GM12878 (cell line): ENCODE measurements around the gene IL17RE. TPM values are rescaled to one million over a fixed set of nuclear protein-coding genes. Genes with fewer than 3 reads are reported as not detected.
A peak's percentile ranks its signal among the peaks of the same experiment; 100 is the strongest.

ENCODE experiments used
- ATF7 ChIP-seq: fragments of 450-650 bp; IDR thresholded peaks from 2 replicates; pipeline ENCODE4 v1.6.1; 2016; ENCODE audit warnings: low read depth, mild to moderate bottlenecking
- CHD1 ChIP-seq: IDR thresholded peaks from 2 replicates; pipeline ENCODE4 v1.6.1; 2012; ENCODE audit warnings: low read depth, low read length, improper control_type of control experiment
- CREB1 ChIP-seq: IDR thresholded peaks from 2 replicates; pipeline ENCODE4 v1.6.1; 2012; ENCODE audit warnings: low read depth, mild to moderate bottlenecking, inconsistent platforms
- CREM ChIP-seq: IDR thresholded peaks from 2 replicates; pipeline ENCODE4 v1.6.1; 2014; ENCODE audit warnings: antibody characterized with exemption, low read depth
- E2F8 ChIP-seq: fragments of 450-650 bp; IDR thresholded peaks from 2 replicates; pipeline ENCODE4 v1.6.1; 2018; ENCODE audit warnings: mild to moderate bottlenecking, low read depth, moderate library complexity; ENCODE audit not compliant: partially characterized antibody
- IRF4 ChIP-seq: IDR thresholded peaks from 2 replicates; pipeline ENCODE4 v1.6.1; 2011; ENCODE audit warnings: low read depth, low read length
- JUNB ChIP-seq: IDR thresholded peaks from 2 replicates; pipeline ENCODE4 v1.6.1; 2016; ENCODE audit warnings: antibody characterized with exemption, mild to moderate bottlenecking
- NBN ChIP-seq: fragments of 450-650 bp; IDR thresholded peaks from 2 replicates; pipeline ENCODE4 v1.6.1; 2016
- NR2C2 ChIP-seq: IDR thresholded peaks from 2 replicates; pipeline ENCODE4 v1.6.1; 2011; ENCODE audit warnings: borderline replicate concordance, low read depth; ENCODE audit not compliant: control insufficient read depth, insufficient read length
- PAX5 ChIP-seq: IDR thresholded peaks from 2 replicates; pipeline ENCODE4 v1.6.1; 2011; ENCODE audit warnings: low read depth, low read length, borderline replicate concordance
- PML ChIP-seq: IDR thresholded peaks from 2 replicates; pipeline ENCODE4 v1.6.1; 2012; ENCODE audit warnings: low read length, inconsistent platforms
- RAD51 ChIP-seq: fragments of 450-650 bp; IDR thresholded peaks from 2 replicates; pipeline ENCODE4 v1.6.1; 2016; ENCODE audit warnings: moderate library complexity, mild to moderate bottlenecking, inconsistent platforms
- RBBP5 ChIP-seq: fragments of 200-600 bp; sonication (generic); conservative IDR thresholded peaks from 2 replicates; pipeline ENCODE4 v1.6.1; 2016
- SIX5 ChIP-seq: IDR thresholded peaks from 2 replicates; pipeline ENCODE4 v1.6.1; 2011; ENCODE audit warnings: mild to moderate bottlenecking, low read depth, low read length, moderate library complexity; ENCODE audit not compliant: severe bottlenecking
- SKIL ChIP-seq: fragments of 450-650 bp; IDR thresholded peaks from 2 replicates; pipeline ENCODE4 v1.6.1; 2017; ENCODE audit warnings: mild to moderate bottlenecking, low read depth, inconsistent platforms; ENCODE audit not compliant: poor library complexity, severe bottlenecking
- USF2 ChIP-seq: IDR thresholded peaks from 2 replicates; pipeline ENCODE4 v1.6.1; 2011; ENCODE audit warnings: low read depth, low read length, improper control_type of control experiment, borderline replicate concordance
- YBX1 ChIP-seq: fragments of 450-650 bp; IDR thresholded peaks from 2 replicates; pipeline ENCODE4 v1.6.1; 2016; ENCODE audit warnings: antibody characterized with exemption
- YY1 ChIP-seq: IDR thresholded peaks from 2 replicates; pipeline ENCODE4 v1.6.1; 2011; ENCODE audit warnings: low read depth, mild to moderate bottlenecking, low read length
- ZZZ3 ChIP-seq: IDR thresholded peaks from 2 replicates; pipeline ENCODE4 v1.6.1; 2011; ENCODE audit warnings: low read depth; ENCODE audit not compliant: control insufficient read depth, insufficient read length
- polyA plus RNA-seq, 11 experiments: library from polyadenylated mRNA; depleted of rRNA in 4 of 11; unstranded in 6 of 11; stranded (reverse) in 5 of 11; fragments of >200 nt; fragmentation: Nextera tagmentation in 4 of 11; fragmentation: Illumina TruSeq in 1 of 11; extraction: Ambion mirVana in 4 of 11; extraction: Trizol in 1 of 11; gene quantifications; 1 replicate in 1 of 11; 2 replicates in 10 of 11; pipeline versions ENCODE4 v1.2.1 to v1.2.3, GENCODE V29; 2011 to 2016; ENCODE audit warnings: inconsistent platforms in 2 of 11, missing spikeins in 2 of 11, low read depth in 1 of 11
- total RNA-seq, 4 experiments: library from RNA; depleted of rRNA in 3 of 4; stranded (reverse); fragments of >200 nt in 3 of 4; fragmentation: Illumina TruSeq in 1 of 4; extraction: Trizol in 1 of 4; gene quantifications; 2 replicates each; pipeline versions ENCODE4 v1.2.1 to v1.2.3, GENCODE V29; 2013 to 2021
- TF ChIP-seq, protein P1 (sequence below): fragments of 450-650 bp; IDR thresholded peaks from 2 replicates; pipeline ENCODE4 v1.6.1; 2017; ENCODE audit warnings: low read depth, mild to moderate bottlenecking, moderate library complexity

IL17RE gene
- total and polyA plus RNA-seq, 10 of the 15 experiments (the other 5 are each of a cell fraction or from before 2014, with no cell fraction given): 0.04 to 0.51 (median 0.12) TPM; not detected in 2

DNA sequence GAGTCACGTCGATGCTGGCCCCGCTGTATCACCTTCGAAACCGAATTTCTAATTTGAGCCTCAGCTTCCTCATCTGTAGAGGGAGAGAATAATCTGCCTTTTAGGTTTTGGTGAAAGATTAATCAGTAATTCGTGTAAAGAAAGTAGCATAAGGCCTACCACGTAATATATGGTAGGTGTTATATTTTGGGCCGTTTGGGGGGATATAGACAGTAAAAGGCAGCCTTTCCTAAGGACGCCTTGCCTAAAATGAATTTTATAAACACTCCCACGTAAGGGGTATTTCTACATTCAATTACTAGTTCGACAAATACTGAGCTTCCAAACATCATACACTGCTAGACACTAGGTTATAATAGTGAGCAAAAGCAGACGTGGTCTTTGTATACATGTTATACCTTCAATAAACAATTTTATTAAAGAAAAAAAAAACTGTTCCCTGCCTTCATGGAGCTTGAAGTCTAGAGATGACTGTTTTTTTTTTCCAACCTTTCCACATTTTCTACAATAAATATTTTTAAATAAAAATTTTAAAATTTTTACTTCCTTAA, 11.5 kb upstream of the IL17RE start (continued):
- TF ChIP-seq JUNB (no peak), YY1 (no peak), IRF4 (no peak), PAX5 (no peak), YBX1 (no peak), USF2 (no peak), PML (no peak), RAD51 (peak; percentile 36; the same call in 1 of the 2 replicates), CHD1 (0 out of 2 replicates have a peak, but pooled peaks have one; percentile 10), ATF7 (0 out of 2 replicates have a peak, but pooled peaks have one; percentile 11), CREB1 (no peak), RBBP5 (no peak), SKIL (peak; percentile 46), ZZZ3 (no peak), SIX5 (no peak), NR2C2 (no peak), NBN (0 out of 2 replicates have a peak, but pooled peaks have one; percentile 13), E2F8 (peak; percentile 65), CREM (no peak)
- TF ChIP-seq, protein P1, sequence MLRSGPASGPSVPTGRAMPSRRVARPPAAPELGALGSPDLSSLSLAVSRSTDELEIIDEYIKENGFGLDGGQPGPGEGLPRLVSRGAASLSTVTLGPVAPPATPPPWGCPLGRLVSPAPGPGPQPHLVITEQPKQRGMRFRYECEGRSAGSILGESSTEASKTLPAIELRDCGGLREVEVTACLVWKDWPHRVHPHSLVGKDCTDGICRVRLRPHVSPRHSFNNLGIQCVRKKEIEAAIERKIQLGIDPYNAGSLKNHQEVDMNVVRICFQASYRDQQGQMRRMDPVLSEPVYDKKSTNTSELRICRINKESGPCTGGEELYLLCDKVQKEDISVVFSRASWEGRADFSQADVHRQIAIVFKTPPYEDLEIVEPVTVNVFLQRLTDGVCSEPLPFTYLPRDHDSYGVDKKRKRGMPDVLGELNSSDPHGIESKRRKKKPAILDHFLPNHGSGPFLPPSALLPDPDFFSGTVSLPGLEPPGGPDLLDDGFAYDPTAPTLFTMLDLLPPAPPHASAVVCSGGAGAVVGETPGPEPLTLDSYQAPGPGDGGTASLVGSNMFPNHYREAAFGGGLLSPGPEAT: 0 out of 2 replicates have a peak, but pooled peaks have one; percentile 4
